CD1c-positive myeloid dendritic cell (primary cell): ENCODE measurements around the gene MYRF.

ENCODE experiments used
- DNase-seq: peaks from one replicate; pipeline ENCODE4 v3.0.0-alpha.2; 2016; ENCODE audit errors: extremely low spot score

The MYRF gene

GRCh38 chr11:61817471-61818202 lies 65.2 kb downstream of the MYRF start:
- no peak for DNase-seq

GRCh38 chr11:61820174-61820573 lies 67.7 kb downstream of the MYRF start:
- DNase-seq, result no peak

GRCh38 chr11:61826930-61827570 lies 74.6 kb downstream of the MYRF start:
- DNase-seq, result peak; percentile 86

- DNase-seq, result peak; percentile 96
Measured at GRCh38 chr11:61827571-61828378, 75.3 kb downstream of the MYRF start, which contains the start of gene FADS2. Gene FADS2 (plus strand): TSS chr11:61828300. CDS start chr11:61828391, 91 bp downstream.

GRCh38 chr11:61828379-61828628 lies 75.9 kb downstream of the MYRF start:
- no peak for DNase-seq

GRCh38 chr11:61828629-61829407 lies 76.4 kb downstream of the MYRF start:
- peak; percentile 50 for DNase-seq

- DNase-seq, result no peak
Measured at GRCh38 chr11:61829806-61830205, 77.4 kb downstream of the MYRF start.

- no peak for DNase-seq
Measured at GRCh38 chr11:61830237-61831105, 78.0 kb downstream of the MYRF start.

- DNase-seq, result no peak
Measured at GRCh38 chr11:61832207-61832606, 79.8 kb downstream of the MYRF start.

GRCh38 chr11:61832754-61833153 lies 80.3 kb downstream of the MYRF start:
- no peak for DNase-seq

- no peak for DNase-seq
Measured at GRCh38 chr11:61833471-61833870, 81.0 kb downstream of the MYRF start.

- no peak for DNase-seq
Measured at GRCh38 chr11:61833926-61834277, 81.5 kb downstream of the MYRF start.

GRCh38 chr11:61834278-61835048 lies 82.0 kb downstream of the MYRF start:
- peak; percentile 79 for DNase-seq

- no peak for DNase-seq
Measured at GRCh38 chr11:61836193-61836592, 83.8 kb downstream of the MYRF start.

- no peak for DNase-seq
Measured at GRCh38 chr11:61837411-61838005, 85.1 kb downstream of the MYRF start.
